Measurements from ENCODE around the gene SEMA4B.

Gene SEMA4B

GRCh38 chr15:90223441-90224165 is 22.5 kb downstream of the SEMA4B start:
- no peak for DNase-seq (ENCODE audit: extremely low spot score)
- CTCF ChIA-PET = no interaction called here
- TF ChIP-seq CTCF (IDR thresholded peaks at IDR 0.05; ENCODE audit: control extremely low read depth, extremely low read depth, low read depth, missing control alignments) = no peak
- POLR2A ChIA-PET = no interaction called here

GRCh38 chr15:90225047-90225446 is 23.9 kb downstream of the SEMA4B start:
- DNase-seq (ENCODE audit: extremely low spot score) = no peak
- no peak for TF ChIP-seq CTCF (IDR thresholded peaks at IDR 0.05; ENCODE audit: control extremely low read depth, extremely low read depth, low read depth, missing control alignments)
- POLR2A ChIA-PET = no interaction called here
- CTCF ChIA-PET = no interaction called here

- no peak for DNase-seq (ENCODE audit: extremely low spot score)
- TF ChIP-seq CTCF (IDR thresholded peaks at IDR 0.05; ENCODE audit: control extremely low read depth, extremely low read depth, low read depth, missing control alignments) = no peak
- ChIA-PET CTCF (no interaction called here), POLR2A (no interaction called here)
Observed at GRCh38 chr15:90225504-90226234, 24.5 kb downstream of the SEMA4B start.

GRCh38 chr15:90227336-90227735 is 26.2 kb downstream of the SEMA4B start:
- CTCF ChIA-PET = interaction anchor here (0.8 to 1.8 kb wide), 2 partner anchors 10 to 13 kb away, joined by 4 to 5 read pairs; no protein-coding TSS in a partner anchor
- POLR2A ChIA-PET = interaction anchor here (1.1 kb wide), 1 partner anchor 10 kb away, joined by 3 read pairs; no protein-coding TSS in a partner anchor
- no peak for DNase-seq (ENCODE audit: extremely low spot score)
- TF ChIP-seq CTCF (IDR thresholded peaks at IDR 0.05; ENCODE audit: control extremely low read depth, extremely low read depth, low read depth, missing control alignments) = no peak

- POLR2A ChIA-PET = interaction anchor here (1.1 kb wide), 1 partner anchor 10 kb away, joined by 3 read pairs; no protein-coding TSS in a partner anchor
- TF ChIP-seq CTCF (IDR thresholded peaks at IDR 0.05; ENCODE audit: control extremely low read depth, extremely low read depth, low read depth, missing control alignments) = no peak
- CTCF ChIA-PET = interaction anchor here (1.8 kb wide), 1 partner anchor 14 kb away, joined by 5 read pairs; no protein-coding TSS in a partner anchor
- no peak for DNase-seq (ENCODE audit: extremely low spot score)
Observed at GRCh38 chr15:90227816-90228772, 27.0 kb downstream of the SEMA4B start.

GRCh38 chr15:90228960-90229359 is 27.8 kb downstream of the SEMA4B start:
- DNase-seq (ENCODE audit: extremely low spot score) = no peak
- CTCF ChIA-PET = interaction anchor here (5.2 to 6.0 kb wide), 2 partner anchors 13 to 29 kb away, joined by 21 to 63 read pairs; partner anchors contain the start of gene SEMA4B
- POLR2A ChIA-PET = no interaction called here
- TF ChIP-seq CTCF (IDR thresholded peaks at IDR 0.05; ENCODE audit: control extremely low read depth, extremely low read depth, low read depth, missing control alignments) = no peak
